Astrocyte of the hippocampus (primary cell): ENCODE results near the gene CDC42EP4.
A peak's percentile ranks its signal among the peaks of the same experiment; 100 is the strongest.

Experiments used
- DNase-seq: peaks from one replicate; pipeline ENCODE4 v3.0.0; 2011; ENCODE audit warnings: low read depth, low spot score

Gene CDC42EP4

GRCh38 chr17:73255671-73256181 lies 56.1 kb downstream of the CDC42EP4 start:
- peak; percentile 67 for DNase-seq

DNA sequence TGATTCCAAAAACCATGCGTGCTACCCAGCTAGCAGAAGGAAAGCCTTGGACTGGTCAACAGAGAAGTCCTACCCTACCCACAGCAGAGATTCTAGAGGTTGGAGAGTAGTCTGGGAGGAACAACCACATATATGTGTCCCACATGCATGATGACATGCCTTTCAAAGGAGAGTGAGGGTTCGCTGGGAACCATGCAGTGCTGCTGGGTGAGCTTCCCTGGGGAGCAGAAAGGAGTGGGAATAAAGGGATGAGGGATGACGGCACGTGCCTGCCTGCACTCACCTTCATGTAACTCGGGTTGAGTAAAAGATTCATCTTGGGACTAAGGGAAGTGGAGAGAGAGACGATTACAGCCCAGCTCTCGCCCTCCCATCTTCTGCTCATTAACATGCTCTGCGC lies 59.9 kb downstream of the CDC42EP4 start:
- no peak for DNase-seq

- no peak for DNase-seq
Measured at GRCh38 chr17:73250851-73251640, 60.8 kb downstream of the CDC42EP4 start.

DNA sequence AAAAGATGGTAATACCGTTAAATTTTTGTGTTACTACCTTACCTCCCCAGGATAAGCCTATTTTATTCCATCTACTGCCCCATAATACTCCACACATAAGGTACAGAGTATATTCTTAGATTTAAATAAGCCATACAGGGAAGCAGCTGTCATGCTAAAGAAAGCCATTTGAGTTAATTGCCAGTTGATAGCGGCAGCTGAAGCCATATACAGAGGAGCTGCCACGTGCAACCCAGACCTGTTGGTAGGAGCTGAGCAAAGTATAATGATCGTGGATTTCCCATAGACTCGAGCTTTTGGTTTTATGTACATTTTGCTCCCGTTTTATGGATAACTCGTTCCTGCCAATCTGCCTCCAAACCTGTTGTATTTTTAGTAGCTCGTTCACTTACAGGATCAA lies 62.1 kb downstream of the CDC42EP4 start:
- DNase-seq = no peak

GRCh38 chr17:73248532-73248931 lies 63.3 kb downstream of the CDC42EP4 start:
- no peak for DNase-seq

GRCh38 chr17:73247726-73248125 lies 64.1 kb downstream of the CDC42EP4 start:
- DNase-seq = no peak

GRCh38 chr17:73240561-73240960 lies 71.2 kb downstream of the CDC42EP4 start:
- DNase-seq = no peak

DNA sequence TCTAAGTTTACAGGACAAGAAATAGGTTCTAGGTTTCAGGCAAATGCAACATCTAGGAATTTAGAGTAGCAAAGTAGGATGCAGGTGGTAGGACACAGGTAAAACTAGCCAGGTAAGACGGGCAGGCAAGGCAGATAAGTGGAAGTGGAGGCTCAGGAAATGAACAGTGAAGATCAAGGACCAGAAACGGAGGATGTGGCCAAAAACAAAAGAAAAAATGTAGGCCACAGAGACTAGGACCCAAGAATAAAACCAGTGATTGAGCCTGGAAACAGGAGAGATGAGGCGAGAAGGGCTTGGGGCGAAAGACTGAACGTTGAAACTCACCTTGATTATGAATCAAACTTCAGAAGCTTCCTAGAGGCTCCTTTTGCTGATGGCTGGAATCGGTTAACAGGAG lies 74.1 kb downstream of the CDC42EP4 start:
- no peak for DNase-seq

DNA sequence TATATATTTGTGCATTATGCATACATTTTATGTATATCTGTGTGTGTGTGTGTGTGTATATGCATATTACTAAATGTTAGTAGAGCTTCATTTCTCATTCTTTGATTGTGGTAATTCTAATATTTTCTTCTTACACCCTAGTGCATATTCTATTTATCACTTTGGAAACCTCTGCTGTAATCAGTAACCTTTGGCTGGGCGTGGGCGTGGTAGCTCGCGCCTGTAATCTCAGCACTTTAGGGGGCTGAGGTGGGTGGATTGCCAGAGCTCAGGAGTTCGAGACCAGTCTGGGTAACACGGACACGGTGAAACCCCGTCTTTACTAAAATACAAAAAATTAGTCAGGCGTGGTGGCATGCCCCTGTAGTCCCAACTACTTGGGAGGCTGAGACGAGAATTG lies 77.1 kb downstream of the CDC42EP4 start:
- DNase-seq = no peak
